HFFc6 (cell line): ENCODE measurements around the gene GMPPB. TPM values are rescaled to one million over a fixed set of nuclear protein-coding genes. Genes with fewer than 3 reads are reported as not detected.

Experiments
- DNase-seq: peaks from one replicate; pipeline ENCODE4 v3.0.0-alpha.2; 2018
- H3K27ac Mint-ChIP-seq: 2 replicates; pipeline ENCODE4 v1.8.0; 2020; ENCODE audit warnings: mild to moderate bottlenecking, mixed read lengths
- H3K27me3 Mint-ChIP-seq: 2 replicates; pipeline ENCODE4 v1.8.0; 2021; ENCODE audit warnings: mild to moderate bottlenecking, moderate library complexity, mixed read lengths; ENCODE audit not compliant: insufficient read depth
- H3K36me3 Mint-ChIP-seq: 2 replicates; pipeline ENCODE4 v1.8.0; 2021; ENCODE audit warnings: low read depth, mixed read lengths
- H3K4me1 Mint-ChIP-seq: 2 replicates; pipeline ENCODE4 v1.8.0; 2020; ENCODE audit warnings: low read depth, mixed read lengths
- H3K4me3 Mint-ChIP-seq: 2 replicates; pipeline ENCODE4 v1.8.0; 2020; ENCODE audit warnings: mild to moderate bottlenecking, moderate library complexity, mixed read lengths
- H3K9me3 Mint-ChIP-seq: 2 replicates; pipeline ENCODE4 v1.8.0; 2020; ENCODE audit warnings: mild to moderate bottlenecking, mixed read lengths
- CTCF ChIP-seq: fragments of 200-600 bp; sonication (generic); IDR thresholded peaks from 2 replicates; pipeline ENCODE4 v1.5.0; 2021; ENCODE audit warnings: antibody characterized with exemption, mild to moderate bottlenecking
- total RNA-seq, 6 experiments: library from RNA; stranded (reverse); fragmentation: NEBNext Ultra II Directional; extraction: Animal tissue kit (Norgen Biotek cat#: 25700); gene quantifications; 2 replicates in 1 of 6; 3 replicates in 5 of 6; pipeline ENCODE4 v1.2.3, GENCODE V29; 2021

GMPPB gene
- total RNA-seq, 6 experiments from 2014 or later = 30.5 to 39.4 (median 34.8) TPM

GRCh38 chr3:49738067-49738713, 14.4 kb upstream of the GMPPB start:
- TF ChIP-seq CTCF = no peak
- Mint-ChIP-seq H3K4me3 (no peak overlapping the region), H3K36me3 (peaks cover 31% of the 10 kb centered on the region), H3K27me3 (no peaks in the 10 kb centered on the region), H3K4me1 (no peaks in the 10 kb centered on the region), H3K9me3 (no peaks in the 10 kb centered on the region), H3K27ac (no peak overlapping the region)
- DNase-seq = no peak

GRCh38 chr3:49734752-49735151, 11.0 kb upstream of the GMPPB start:
- H3K9me3 Mint-ChIP-seq = no peaks in the 10 kb centered on the region
- TF ChIP-seq CTCF = no peak
- H3K36me3 Mint-ChIP-seq = peaks cover 39% of the 10 kb centered on the region
- DNase-seq = no peak
- H3K4me1 Mint-ChIP-seq = no peaks in the 10 kb centered on the region
- H3K27ac Mint-ChIP-seq = no peak overlapping the region
- no peak overlapping the region for H3K4me3 Mint-ChIP-seq
- no peaks in the 10 kb centered on the region for H3K27me3 Mint-ChIP-seq

GRCh38 chr3:49733551-49733950, 9.8 kb upstream of the GMPPB start:
- Mint-ChIP-seq H3K4me3 (no peak overlapping the region), H3K27me3 (no peaks in the 10 kb centered on the region; the same call in 1 of the 2 replicates)

GRCh38 chr3:49732597-49732996, 8.8 kb upstream of the GMPPB start:
- H3K27ac Mint-ChIP-seq = no peak overlapping the region
- H3K4me3 Mint-ChIP-seq = no peak overlapping the region
- H3K9me3 Mint-ChIP-seq = no peaks in the 10 kb centered on the region
- TF ChIP-seq CTCF = no peak
- DNase-seq = no peak
- no peaks in the 10 kb centered on the region for H3K4me1 Mint-ChIP-seq
- H3K27me3 Mint-ChIP-seq = no peaks in the 10 kb centered on the region; the same call in none of the 2 replicates
- peaks cover 30% of the 10 kb centered on the region for H3K36me3 Mint-ChIP-seq

More at GRCh38 chr3:49733551-49733950, 9.8 kb upstream of the GMPPB start:
- Mint-ChIP-seq H3K27ac (no peak overlapping the region), H3K36me3 (peaks cover 36% of the 10 kb centered on the region), H3K4me1 (no peaks in the 10 kb centered on the region), H3K9me3 (no peaks in the 10 kb centered on the region)
- no peak for DNase-seq
- no peak for TF ChIP-seq CTCF

GRCh38 chr3:49729966-49730609, 6.3 kb upstream of the GMPPB start:
- no peak for DNase-seq
- no peak for TF ChIP-seq CTCF
- Mint-ChIP-seq H3K36me3 (peaks cover 20% of the 10 kb centered on the region; the same call in 1 of the 2 replicates), H3K4me1 (no peaks in the 10 kb centered on the region), H3K9me3 (no peaks in the 10 kb centered on the region), H3K27ac (no peak overlapping the region), H3K27me3 (no peaks in the 10 kb centered on the region; the same call in none of the 2 replicates), H3K4me3 (no peak overlapping the region)
